ENCODE results near the gene PRKCH.
"Not testable (repeated sequence)": the region's sequence is repeated elsewhere in the genome, so short reads cannot be mapped to it uniquely, and the experiment has no call there.

The PRKCH gene

DNA sequence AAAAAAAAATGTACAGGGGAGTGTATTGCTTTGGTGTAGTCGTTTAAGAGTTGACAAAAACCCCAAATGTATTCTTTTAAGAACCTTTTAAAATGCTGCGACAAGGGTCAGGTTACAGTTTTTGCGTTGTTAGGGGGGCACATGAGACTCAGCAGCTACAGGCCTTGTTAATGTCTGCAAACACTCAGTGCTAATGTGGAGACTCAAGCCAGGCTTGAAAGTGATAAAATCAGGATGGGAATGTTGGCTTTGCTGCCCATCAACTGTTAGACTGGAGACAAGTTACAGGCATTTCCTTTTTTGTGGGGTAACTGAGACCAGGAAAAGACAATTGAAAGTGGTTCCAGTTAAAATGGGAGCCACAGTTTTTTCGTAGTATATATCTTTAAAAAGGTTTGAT lies 84.8 kb downstream of the PRKCH start:
- DNase-seq, result no peak
- no peaks in the 10 kb centered on the region for H3K9me3 ChIP-seq (ENCODE audit: control insufficient read depth, low read length)
- H3K4me1 ChIP-seq (ENCODE audit: control insufficient read depth, insufficient read depth, low read length, poor library complexity, severe bottlenecking), result peaks cover 55% of the 10 kb centered on the region
- H3K27me3 ChIP-seq (replicated peaks; ENCODE audit: control insufficient read depth, insufficient read depth, low read length, poor library complexity, severe bottlenecking), result no peaks in the 10 kb centered on the region
- no peak overlapping the region for H3K27ac ChIP-seq (ENCODE audit: insufficient read depth, low read length, poor library complexity, severe bottlenecking)
- H3K4me3 ChIP-seq (ENCODE audit: insufficient read depth, low read depth, low read length, poor library complexity, severe bottlenecking), result no peak overlapping the region
- H3K36me3 ChIP-seq (ENCODE audit: control insufficient read depth, insufficient read depth, low read length), result peaks cover 6% of the 10 kb centered on the region

- Histone ChIP-seq H3K9me3 (ENCODE audit: control insufficient read depth, low read length) (no peaks in the 10 kb centered on the region), H3K36me3 (ENCODE audit: control insufficient read depth, insufficient read depth, low read length) (peaks cover 7% of the 10 kb centered on the region), H3K27me3 (replicated peaks; ENCODE audit: control insufficient read depth, insufficient read depth, low read length, poor library complexity, severe bottlenecking) (no peaks in the 10 kb centered on the region), H3K4me3 (ENCODE audit: insufficient read depth, low read depth, low read length, poor library complexity, severe bottlenecking) (no peak overlapping the region), H3K27ac (ENCODE audit: insufficient read depth, low read length, poor library complexity, severe bottlenecking) (peak overlapping the region; percentile 21), H3K4me1 (ENCODE audit: control insufficient read depth, insufficient read depth, low read length, poor library complexity, severe bottlenecking) (peaks cover 54% of the 10 kb centered on the region)
- DNase-seq, result no peak
These were observed 85.3 kb downstream of the PRKCH start for GRCh38 chr14:61406675-61407074.

GRCh38 chr14:61408498-61408897 lies 87.1 kb downstream of the PRKCH start:
- Histone ChIP-seq H3K27me3 (replicated peaks; ENCODE audit: control insufficient read depth, insufficient read depth, low read length, poor library complexity, severe bottlenecking) (no peaks in the 10 kb centered on the region), H3K36me3 (ENCODE audit: control insufficient read depth, insufficient read depth, low read length) (peaks cover 7% of the 10 kb centered on the region), H3K27ac (ENCODE audit: insufficient read depth, low read length, poor library complexity, severe bottlenecking) (no peak overlapping the region), H3K4me3 (ENCODE audit: insufficient read depth, low read depth, low read length, poor library complexity, severe bottlenecking) (no peak overlapping the region), H3K4me1 (ENCODE audit: control insufficient read depth, insufficient read depth, low read length, poor library complexity, severe bottlenecking) (peaks cover 57% of the 10 kb centered on the region), H3K9me3 (ENCODE audit: control insufficient read depth, low read length) (no peaks in the 10 kb centered on the region)
- no peak for DNase-seq

- no peak overlapping the region for H3K27ac ChIP-seq (ENCODE audit: insufficient read depth, low read length, poor library complexity, severe bottlenecking)
- peaks cover 56% of the 10 kb centered on the region for H3K4me1 ChIP-seq (ENCODE audit: control insufficient read depth, insufficient read depth, low read length, poor library complexity, severe bottlenecking)
- no peaks in the 10 kb centered on the region for H3K9me3 ChIP-seq (ENCODE audit: control insufficient read depth, low read length)
- no peak overlapping the region for H3K4me3 ChIP-seq (ENCODE audit: insufficient read depth, low read depth, low read length, poor library complexity, severe bottlenecking)
- peaks cover 7% of the 10 kb centered on the region for H3K36me3 ChIP-seq (ENCODE audit: control insufficient read depth, insufficient read depth, low read length)
- DNase-seq, result no peak
- no peaks in the 10 kb centered on the region for H3K27me3 ChIP-seq (replicated peaks; ENCODE audit: control insufficient read depth, insufficient read depth, low read length, poor library complexity, severe bottlenecking)
These were observed 88.4 kb downstream of the PRKCH start for GRCh38 chr14:61409782-61410181.

DNA sequence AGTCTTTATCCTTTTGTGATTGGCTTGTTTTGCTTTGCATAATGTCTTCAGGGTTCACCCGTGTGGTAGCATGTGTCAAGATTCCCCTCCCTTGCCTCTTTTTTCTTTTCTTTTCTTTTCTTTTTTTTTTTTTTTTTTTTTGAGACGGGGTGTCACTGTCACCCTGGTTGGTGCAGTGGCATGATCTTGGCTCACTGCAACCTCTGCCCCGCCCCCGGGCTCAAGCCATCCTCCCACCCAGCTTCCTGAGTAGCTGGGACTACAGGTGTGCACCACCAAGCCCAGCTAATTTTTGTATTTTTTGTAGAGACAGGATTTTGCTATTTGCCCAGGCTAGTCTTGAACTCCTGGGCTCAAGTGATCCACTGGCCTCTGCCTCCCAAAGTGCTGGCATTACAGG lies 94.6 kb downstream of the PRKCH start:
- H3K27ac ChIP-seq (ENCODE audit: insufficient read depth, low read length, poor library complexity, severe bottlenecking); H3K9me3 ChIP-seq (ENCODE audit: control insufficient read depth, low read length); H3K27me3 ChIP-seq (replicated peaks; ENCODE audit: control insufficient read depth, insufficient read depth, low read length, poor library complexity, severe bottlenecking); H3K4me3 ChIP-seq (ENCODE audit: insufficient read depth, low read depth, low read length, poor library complexity, severe bottlenecking); H3K36me3 ChIP-seq (ENCODE audit: control insufficient read depth, insufficient read depth, low read length); DNase-seq: not testable (repeated sequence)
- H3K4me1 ChIP-seq (ENCODE audit: control insufficient read depth, insufficient read depth, low read length, poor library complexity, severe bottlenecking), result peaks cover 67% of the 10 kb centered on the region

DNA sequence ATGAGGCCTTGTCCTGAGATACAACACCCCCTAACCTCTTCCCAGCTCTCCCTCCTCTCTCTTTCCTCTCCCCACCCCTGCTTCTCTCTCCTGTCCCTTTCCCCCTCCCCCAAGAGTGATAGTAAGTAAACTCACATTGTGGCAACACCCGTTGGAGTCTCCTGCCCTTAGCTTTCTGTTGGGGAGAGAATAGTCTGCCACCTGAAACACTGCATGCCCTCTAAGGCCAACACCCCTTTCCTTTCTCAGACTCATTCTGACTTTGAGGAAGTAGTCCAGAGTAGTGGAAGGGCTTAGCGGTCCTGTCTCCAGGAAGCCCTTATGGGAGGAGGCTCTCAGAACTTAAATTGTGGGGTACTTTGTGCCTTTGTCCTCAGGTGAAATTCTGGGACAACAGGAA lies 95.2 kb downstream of the PRKCH start:
- H3K27me3 ChIP-seq (replicated peaks; ENCODE audit: control insufficient read depth, insufficient read depth, low read length, poor library complexity, severe bottlenecking), result no peaks in the 10 kb centered on the region
- DNase-seq, result no peak
- H3K27ac ChIP-seq (ENCODE audit: insufficient read depth, low read length, poor library complexity, severe bottlenecking), result peak overlapping the region; percentile 42
- H3K9me3 ChIP-seq (ENCODE audit: control insufficient read depth, low read length), result no peaks in the 10 kb centered on the region
- peak overlapping the region; percentile 11 for H3K4me3 ChIP-seq (ENCODE audit: insufficient read depth, low read depth, low read length, poor library complexity, severe bottlenecking)
- H3K36me3 ChIP-seq (ENCODE audit: control insufficient read depth, insufficient read depth, low read length), result no peaks in the 10 kb centered on the region
- peaks cover 69% of the 10 kb centered on the region for H3K4me1 ChIP-seq (ENCODE audit: control insufficient read depth, insufficient read depth, low read length, poor library complexity, severe bottlenecking)

GRCh38 chr14:61417141-61417540 lies 95.8 kb downstream of the PRKCH start:
- H3K27ac ChIP-seq (ENCODE audit: insufficient read depth, low read length, poor library complexity, severe bottlenecking), result peak overlapping the region; percentile 26
- no peaks in the 10 kb centered on the region for H3K9me3 ChIP-seq (ENCODE audit: control insufficient read depth, low read length)
- H3K4me3 ChIP-seq (ENCODE audit: insufficient read depth, low read depth, low read length, poor library complexity, severe bottlenecking), result no peak overlapping the region
- DNase-seq, result no peak
- H3K27me3 ChIP-seq (replicated peaks; ENCODE audit: control insufficient read depth, insufficient read depth, low read length, poor library complexity, severe bottlenecking), result no peaks in the 10 kb centered on the region
- H3K36me3 ChIP-seq (ENCODE audit: control insufficient read depth, insufficient read depth, low read length), result no peaks in the 10 kb centered on the region
- H3K4me1 ChIP-seq (ENCODE audit: control insufficient read depth, insufficient read depth, low read length, poor library complexity, severe bottlenecking), result peaks cover 66% of the 10 kb centered on the region

- H3K4me3 ChIP-seq (ENCODE audit: insufficient read depth, low read depth, low read length, poor library complexity, severe bottlenecking), result no peak overlapping the region
- no peaks in the 10 kb centered on the region for H3K27me3 ChIP-seq (replicated peaks; ENCODE audit: control insufficient read depth, insufficient read depth, low read length, poor library complexity, severe bottlenecking)
- peak overlapping the region; percentile 40 for H3K27ac ChIP-seq (ENCODE audit: insufficient read depth, low read length, poor library complexity, severe bottlenecking)
- no peaks in the 10 kb centered on the region for H3K9me3 ChIP-seq (ENCODE audit: control insufficient read depth, low read length)
- peaks cover 66% of the 10 kb centered on the region for H3K4me1 ChIP-seq (ENCODE audit: control insufficient read depth, insufficient read depth, low read length, poor library complexity, severe bottlenecking)
- H3K36me3 ChIP-seq (ENCODE audit: control insufficient read depth, insufficient read depth, low read length), result no peaks in the 10 kb centered on the region
- DNase-seq, result no peak
These were observed 96.6 kb downstream of the PRKCH start for GRCh38 chr14:61417883-61418455.

GRCh38 chr14:61418746-61419145 lies 97.4 kb downstream of the PRKCH start:
- Histone ChIP-seq H3K4me1 (ENCODE audit: control insufficient read depth, insufficient read depth, low read length, poor library complexity, severe bottlenecking) (peaks cover 66% of the 10 kb centered on the region), H3K4me3 (ENCODE audit: insufficient read depth, low read depth, low read length, poor library complexity, severe bottlenecking) (no peak overlapping the region)
- DNase-seq, result no peak

DNA sequence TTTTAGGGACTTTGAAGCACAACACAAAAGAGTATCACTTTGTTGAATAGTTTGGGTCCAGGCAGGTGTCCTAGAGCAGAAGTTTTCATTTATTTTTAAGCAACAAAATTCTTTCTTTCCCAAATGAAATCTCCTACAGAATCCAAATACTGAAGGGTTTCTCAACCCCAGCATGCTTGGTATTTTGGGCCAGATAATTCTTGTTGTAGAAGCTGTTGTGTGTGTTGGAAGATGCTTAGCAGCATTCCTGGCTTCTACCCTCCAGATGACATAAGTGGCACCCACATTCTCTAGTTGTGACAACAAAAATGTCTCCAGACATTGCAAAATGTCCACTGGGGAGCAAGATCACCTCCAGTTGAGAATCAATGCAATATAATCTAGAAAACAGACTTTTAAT lies 97.8 kb downstream of the PRKCH start:
- Histone ChIP-seq H3K36me3 (ENCODE audit: control insufficient read depth, insufficient read depth, low read length) (no peaks in the 10 kb centered on the region), H3K4me3 (ENCODE audit: insufficient read depth, low read depth, low read length, poor library complexity, severe bottlenecking) (no peak overlapping the region), H3K9me3 (ENCODE audit: control insufficient read depth, low read length) (no peaks in the 10 kb centered on the region), H3K4me1 (ENCODE audit: control insufficient read depth, insufficient read depth, low read length, poor library complexity, severe bottlenecking) (peaks cover 65% of the 10 kb centered on the region), H3K27ac (ENCODE audit: insufficient read depth, low read length, poor library complexity, severe bottlenecking) (no peak overlapping the region), H3K27me3 (replicated peaks; ENCODE audit: control insufficient read depth, insufficient read depth, low read length, poor library complexity, severe bottlenecking) (no peaks in the 10 kb centered on the region)
- no peak for DNase-seq

More at GRCh38 chr14:61418746-61419145, 97.4 kb downstream of the PRKCH start:
- Histone ChIP-seq H3K9me3 (ENCODE audit: control insufficient read depth, low read length) (no peaks in the 10 kb centered on the region), H3K27ac (ENCODE audit: insufficient read depth, low read length, poor library complexity, severe bottlenecking) (peak overlapping the region; percentile 40), H3K27me3 (replicated peaks; ENCODE audit: control insufficient read depth, insufficient read depth, low read length, poor library complexity, severe bottlenecking) (no peaks in the 10 kb centered on the region), H3K36me3 (ENCODE audit: control insufficient read depth, insufficient read depth, low read length) (no peaks in the 10 kb centered on the region)
